ENCODE measurements around the gene AADAT. TPM values are rescaled to one million over a fixed set of nuclear protein-coding genes. Genes with fewer than 3 reads are reported as not detected.

AADAT gene
- total RNA-seq, 2 donors from 2014 or later, result 4.0 to 5.3 TPM

- no peaks in the 10 kb centered on the region for H3K27me3 ChIP-seq
- intact Hi-C loops (cut with DNase I), result no loop called here
- H3K4me3 ChIP-seq, result no peak overlapping the region
- no peak for TF ChIP-seq CTCF (IDR thresholded peaks at IDR 0.05)
- H3K9ac ChIP-seq (ENCODE audit: low read depth in 2 of 2, low read length in 2 of 2), result no peak overlapping the region
- H3K36me3 ChIP-seq, result no peaks in the 10 kb centered on the region
- no peak for DNase-seq
- no peak overlapping the region for H3K27ac ChIP-seq
- H3K4me1 ChIP-seq, result no peaks in the 10 kb centered on the region
- no peaks in the 10 kb centered on the region for H3K9me3 ChIP-seq
These were observed 21.8 kb upstream of the AADAT start for GRCh38 chr4:170111546-170111945.

GRCh38 chr4:170111085-170111484, 21.3 kb upstream of the AADAT start:
- no peaks in the 10 kb centered on the region for H3K9me3 ChIP-seq
- intact Hi-C loops (cut with DNase I), result no loop called here
- no peak overlapping the region for H3K9ac ChIP-seq (ENCODE audit: low read depth in 2 of 2, low read length in 2 of 2)
- no peak for DNase-seq
- H3K27me3 ChIP-seq, result no peaks in the 10 kb centered on the region
- no peak overlapping the region for H3K27ac ChIP-seq
- no peaks in the 10 kb centered on the region for H3K36me3 ChIP-seq
- no peaks in the 10 kb centered on the region for H3K4me1 ChIP-seq
- TF ChIP-seq CTCF (IDR thresholded peaks at IDR 0.05), result no peak
- no peak overlapping the region for H3K4me3 ChIP-seq

- Histone ChIP-seq H3K27ac (no peak overlapping the region), H3K4me1 (no peaks in the 10 kb centered on the region), H3K9me3 (no peaks in the 10 kb centered on the region), H3K27me3 (no peaks in the 10 kb centered on the region), H3K4me3 (no peak overlapping the region), H3K9ac (ENCODE audit: low read depth in 2 of 2, low read length in 2 of 2) (no peak overlapping the region), H3K36me3 (no peaks in the 10 kb centered on the region)
- intact Hi-C loops (cut with DNase I), result no loop called here
- DNase-seq, result no peak
- no peak for TF ChIP-seq CTCF (IDR thresholded peaks at IDR 0.05)
These were observed 20.5 kb upstream of the AADAT start for GRCh38 chr4:170110285-170110672.

- Histone ChIP-seq H3K4me3 (no peak overlapping the region), H3K27ac (no peak overlapping the region), H3K4me1 (no peaks in the 10 kb centered on the region), H3K9me3 (no peaks in the 10 kb centered on the region), H3K36me3 (no peaks in the 10 kb centered on the region), H3K9ac (ENCODE audit: low read depth in 2 of 2, low read length in 2 of 2) (no peak overlapping the region), H3K27me3 (no peaks in the 10 kb centered on the region)
- TF ChIP-seq CTCF (IDR thresholded peaks at IDR 0.05), result no peak
- DNase-seq, result no peak
- intact Hi-C loops (cut with DNase I), result no loop called here
These were observed 20.0 kb upstream of the AADAT start for GRCh38 chr4:170109586-170110284.

GRCh38 chr4:170106900-170107299, 17.1 kb upstream of the AADAT start:
- H3K27me3 ChIP-seq, result no peaks in the 10 kb centered on the region

More at GRCh38 chr4:170106900-170107299, 17.1 kb upstream of the AADAT start:
- intact Hi-C loops (cut with DNase I), result no loop called here
- Histone ChIP-seq H3K27ac (no peak overlapping the region), H3K36me3 (no peaks in the 10 kb centered on the region), H3K4me3 (no peak overlapping the region), H3K9ac (ENCODE audit: low read depth in 2 of 2, low read length in 2 of 2) (no peak overlapping the region), H3K4me1 (no peaks in the 10 kb centered on the region), H3K9me3 (no peaks in the 10 kb centered on the region)
- DNase-seq, result no peak
- no peak for TF ChIP-seq CTCF (IDR thresholded peaks at IDR 0.05)
